ENCODE measurements around the gene BTBD16.

GRCh38 chr10:122290334-122290733, 19.2 kb downstream of the BTBD16 start:
- TF ChIP-seq ZSCAN18 (CRISPR knock-in tag; IDR thresholded peaks at IDR 0.05) (no peak), ESRRA (CRISPR knock-in tag; IDR thresholded peaks at IDR 0.05; ENCODE audit: borderline replicate concordance) (no peak), ZNF425 (CRISPR knock-in tag; conservative IDR thresholded peaks at IDR 0.05) (no peak), GRHL2 (CRISPR knock-in tag; IDR thresholded peaks at IDR 0.05; ENCODE audit: insufficient replicate concordance, severe bottlenecking) (no peak), NFYB (CRISPR knock-in tag; conservative IDR thresholded peaks at IDR 0.05; ENCODE audit: low read depth) (no peak), NR2C2 (CRISPR knock-in tag; IDR thresholded peaks at IDR 0.05) (no peak), JUN (CRISPR knock-in tag; IDR thresholded peaks at IDR 0.05) (no peak)
- TF ChIP-seq, protein P1, sequence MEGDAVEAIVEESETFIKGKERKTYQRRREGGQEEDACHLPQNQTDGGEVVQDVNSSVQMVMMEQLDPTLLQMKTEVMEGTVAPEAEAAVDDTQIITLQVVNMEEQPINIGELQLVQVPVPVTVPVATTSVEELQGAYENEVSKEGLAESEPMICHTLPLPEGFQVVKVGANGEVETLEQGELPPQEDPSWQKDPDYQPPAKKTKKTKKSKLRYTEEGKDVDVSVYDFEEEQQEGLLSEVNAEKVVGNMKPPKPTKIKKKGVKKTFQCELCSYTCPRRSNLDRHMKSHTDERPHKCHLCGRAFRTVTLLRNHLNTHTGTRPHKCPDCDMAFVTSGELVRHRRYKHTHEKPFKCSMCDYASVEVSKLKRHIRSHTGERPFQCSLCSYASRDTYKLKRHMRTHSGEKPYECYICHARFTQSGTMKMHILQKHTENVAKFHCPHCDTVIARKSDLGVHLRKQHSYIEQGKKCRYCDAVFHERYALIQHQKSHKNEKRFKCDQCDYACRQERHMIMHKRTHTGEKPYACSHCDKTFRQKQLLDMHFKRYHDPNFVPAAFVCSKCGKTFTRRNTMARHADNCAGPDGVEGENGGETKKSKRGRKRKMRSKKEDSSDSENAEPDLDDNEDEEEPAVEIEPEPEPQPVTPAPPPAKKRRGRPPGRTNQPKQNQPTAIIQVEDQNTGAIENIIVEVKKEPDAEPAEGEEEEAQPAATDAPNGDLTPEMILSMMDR (IDR thresholded peaks at IDR 0.05) = no peak
